Activated T-cell treated with anti-CD3 and anti-CD28 coated beads, Interleukin-2, amount 50 U/mL, for 24 hours (primary cell): ENCODE measurements around the gene CASP9.
A peak's percentile ranks its signal among the peaks of the same experiment; 100 is the strongest.
"Not testable (repeated sequence)": the region's sequence is repeated elsewhere in the genome, so short reads cannot be mapped to it uniquely, and the experiment has no call there.

Experiments
- DNase-seq: peaks from one replicate; pipeline ENCODE4 v3.0.0-alpha.2; 2020
- H3K27ac Mint-ChIP-seq: 2 replicates; pipeline ENCODE4 v1.8.0; 2020; ENCODE audit warnings: mild to moderate bottlenecking, mixed read lengths
- H3K27me3 Mint-ChIP-seq: 2 replicates; pipeline ENCODE4 v1.8.0; 2020; ENCODE audit warnings: mixed read lengths
- H3K36me3 Mint-ChIP-seq: 2 replicates; pipeline ENCODE4 v1.8.0; 2020; ENCODE audit warnings: low read depth, mixed read lengths
- H3K4me1 Mint-ChIP-seq: 2 replicates; pipeline ENCODE4 v1.8.0; 2020; ENCODE audit warnings: low read depth, mixed read lengths
- H3K4me3 Mint-ChIP-seq: 2 replicates; pipeline ENCODE4 v1.8.0; 2020; ENCODE audit warnings: mild to moderate bottlenecking, moderate library complexity, mixed read lengths
- H3K9me3 Mint-ChIP-seq: 2 replicates; pipeline ENCODE4 v1.8.0; 2020; ENCODE audit warnings: mixed read lengths

The CASP9 gene

GRCh38 chr1:15541231-15541792, 17.3 kb upstream of the CASP9 start:
- H3K4me1 Mint-ChIP-seq, result peaks cover 4% of the 10 kb centered on the region
- no peaks in the 10 kb centered on the region for H3K27me3 Mint-ChIP-seq
- H3K36me3 Mint-ChIP-seq, result peaks cover 91% of the 10 kb centered on the region
- no peak overlapping the region for H3K4me3 Mint-ChIP-seq
- H3K27ac Mint-ChIP-seq, result peak overlapping the region; percentile 0
- H3K9me3 Mint-ChIP-seq, result no peaks in the 10 kb centered on the region
- no peak for DNase-seq

DNA sequence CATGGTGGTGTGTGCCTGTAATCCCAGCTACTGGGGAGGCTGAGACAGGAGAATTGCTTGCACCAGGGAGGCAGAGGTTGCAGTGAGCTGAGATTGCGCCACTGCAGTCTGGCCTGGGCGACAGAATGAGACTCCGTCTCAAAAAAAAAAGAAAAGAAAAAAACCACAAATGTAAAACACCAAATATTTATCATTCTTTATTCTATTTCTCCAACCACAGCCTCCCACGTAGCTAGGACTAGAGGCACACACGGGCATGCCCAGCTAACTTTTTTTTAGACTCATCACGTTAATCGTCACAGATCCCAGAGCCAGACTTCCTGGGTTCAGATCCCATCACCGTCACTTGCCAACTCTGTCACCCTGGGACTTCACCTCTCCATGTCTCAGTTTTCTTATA, 16.2 kb upstream of the CASP9 start:
- Mint-ChIP-seq H3K9me3 (no peaks in the 10 kb centered on the region), H3K4me1 (peaks cover 4% of the 10 kb centered on the region), H3K4me3 (no peak overlapping the region), H3K27me3 (no peaks in the 10 kb centered on the region), H3K36me3 (peaks cover 87% of the 10 kb centered on the region), H3K27ac (no peak overlapping the region)
- no peak for DNase-seq

DNA sequence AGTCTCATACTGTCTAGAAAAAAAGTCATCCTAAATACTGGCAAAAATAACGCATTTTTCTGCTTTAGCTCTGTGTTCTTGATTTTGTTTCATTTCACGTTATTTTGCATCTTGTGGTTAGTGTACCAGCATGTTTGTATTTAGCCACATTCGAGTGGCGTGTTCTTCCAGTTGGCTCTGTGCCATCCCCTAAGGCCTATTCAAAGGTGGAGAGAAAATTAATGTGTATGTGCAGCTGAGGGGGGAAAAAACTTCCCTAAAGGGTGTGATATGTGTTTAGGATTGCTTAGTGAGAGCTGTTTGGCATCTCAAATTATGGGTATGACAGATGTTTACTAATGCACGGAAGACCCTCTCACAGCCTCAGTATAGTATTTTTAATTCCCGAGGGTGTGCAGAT, 14.8 kb upstream of the CASP9 start:
- no peak overlapping the region for H3K27ac Mint-ChIP-seq
- H3K4me3 Mint-ChIP-seq, result no peak overlapping the region
- peaks cover 85% of the 10 kb centered on the region for H3K36me3 Mint-ChIP-seq

DNA sequence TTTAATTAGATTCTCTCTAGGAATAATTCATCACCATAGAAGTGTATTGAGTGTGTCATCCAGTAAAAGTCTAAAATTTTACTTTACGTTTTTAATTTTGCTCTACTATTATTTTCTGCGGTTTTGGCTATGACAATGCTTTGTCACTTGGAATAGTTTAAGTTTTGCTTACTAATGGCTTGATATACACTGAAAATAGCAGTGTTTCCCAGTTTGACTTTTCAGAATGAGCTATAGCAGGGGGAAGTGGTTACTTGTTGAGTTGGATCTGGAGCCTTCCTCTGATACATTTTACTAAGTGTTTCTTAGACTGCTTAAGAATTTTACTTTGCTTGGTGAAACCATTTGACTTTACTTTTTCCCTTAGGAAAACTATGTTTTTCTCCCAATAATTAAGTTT, 7.7 kb upstream of the CASP9 start:
- Mint-ChIP-seq H3K4me1 (peaks cover 36% of the 10 kb centered on the region), H3K9me3 (no peaks in the 10 kb centered on the region), H3K4me3 (no peak overlapping the region), H3K27ac (peak overlapping the region; percentile 53), H3K36me3 (peaks cover 53% of the 10 kb centered on the region), H3K27me3 (no peaks in the 10 kb centered on the region)
- no peak for DNase-seq

More for the DNA sequence above, 14.8 kb upstream of the CASP9 start:
- Mint-ChIP-seq H3K9me3 (no peaks in the 10 kb centered on the region), H3K27me3 (no peaks in the 10 kb centered on the region), H3K4me1 (peaks cover 4% of the 10 kb centered on the region)
- no peak for DNase-seq

DNA sequence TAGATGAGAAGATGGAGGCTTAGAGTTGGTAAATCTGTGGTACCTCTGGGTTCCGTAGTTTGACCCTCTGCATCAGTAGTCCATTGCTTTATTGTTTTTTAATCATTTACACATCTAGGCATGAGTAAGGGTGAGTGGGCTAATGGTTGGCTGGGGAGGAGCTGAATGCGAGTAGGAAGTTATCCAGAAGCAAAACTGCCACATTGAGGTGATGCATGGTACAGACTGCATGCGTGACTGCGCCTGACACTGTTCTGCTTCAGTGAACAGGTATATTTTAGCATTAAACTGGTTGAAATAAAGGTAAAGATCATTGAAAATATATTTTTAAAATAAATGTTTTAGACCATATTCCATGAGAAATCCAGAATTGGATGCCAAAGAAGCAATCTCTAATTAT, 7.0 kb upstream of the CASP9 start:
- peaks cover 48% of the 10 kb centered on the region for H3K36me3 Mint-ChIP-seq
- H3K4me3 Mint-ChIP-seq, result no peak overlapping the region
- H3K4me1 Mint-ChIP-seq, result peaks cover 41% of the 10 kb centered on the region
- no peak for DNase-seq
- no peaks in the 10 kb centered on the region for H3K9me3 Mint-ChIP-seq
- no peak overlapping the region for H3K27ac Mint-ChIP-seq
- H3K27me3 Mint-ChIP-seq, result no peaks in the 10 kb centered on the region

- peak within 1 kb of the TSS; percentile 100 for H3K27ac Mint-ChIP-seq
- peaks cover 18% of the 10 kb centered on the region for H3K36me3 Mint-ChIP-seq
- H3K9me3 Mint-ChIP-seq, result no peaks in the 10 kb centered on the region
- peaks cover 58% of the 10 kb centered on the region for H3K4me1 Mint-ChIP-seq
- peak within 1 kb of the TSS; percentile 91 for H3K4me3 Mint-ChIP-seq
- DNase-seq, result peak; percentile 95
- no peaks in the 10 kb centered on the region for H3K27me3 Mint-ChIP-seq
Measured at GRCh38 chr1:15526490-15527339, 2.7 kb upstream of the CASP9 start, which contains the start of gene DNAJC16. DNAJC16 (plus strand) TSS chr1:15526848; CDS start chr1:15529106, 2,258 bp downstream.

GRCh38 chr1:15526021-15526489, 2.0 kb upstream of the CASP9 start:
- DNase-seq, result no peak
- no peaks in the 10 kb centered on the region for H3K27me3 Mint-ChIP-seq
- peak overlapping the region; percentile 91 for H3K4me3 Mint-ChIP-seq
- peak overlapping the region; percentile 100 for H3K27ac Mint-ChIP-seq
- no peaks in the 10 kb centered on the region for H3K9me3 Mint-ChIP-seq
- peaks cover 13% of the 10 kb centered on the region for H3K36me3 Mint-ChIP-seq
- H3K4me1 Mint-ChIP-seq, result peaks cover 59% of the 10 kb centered on the region

DNA sequence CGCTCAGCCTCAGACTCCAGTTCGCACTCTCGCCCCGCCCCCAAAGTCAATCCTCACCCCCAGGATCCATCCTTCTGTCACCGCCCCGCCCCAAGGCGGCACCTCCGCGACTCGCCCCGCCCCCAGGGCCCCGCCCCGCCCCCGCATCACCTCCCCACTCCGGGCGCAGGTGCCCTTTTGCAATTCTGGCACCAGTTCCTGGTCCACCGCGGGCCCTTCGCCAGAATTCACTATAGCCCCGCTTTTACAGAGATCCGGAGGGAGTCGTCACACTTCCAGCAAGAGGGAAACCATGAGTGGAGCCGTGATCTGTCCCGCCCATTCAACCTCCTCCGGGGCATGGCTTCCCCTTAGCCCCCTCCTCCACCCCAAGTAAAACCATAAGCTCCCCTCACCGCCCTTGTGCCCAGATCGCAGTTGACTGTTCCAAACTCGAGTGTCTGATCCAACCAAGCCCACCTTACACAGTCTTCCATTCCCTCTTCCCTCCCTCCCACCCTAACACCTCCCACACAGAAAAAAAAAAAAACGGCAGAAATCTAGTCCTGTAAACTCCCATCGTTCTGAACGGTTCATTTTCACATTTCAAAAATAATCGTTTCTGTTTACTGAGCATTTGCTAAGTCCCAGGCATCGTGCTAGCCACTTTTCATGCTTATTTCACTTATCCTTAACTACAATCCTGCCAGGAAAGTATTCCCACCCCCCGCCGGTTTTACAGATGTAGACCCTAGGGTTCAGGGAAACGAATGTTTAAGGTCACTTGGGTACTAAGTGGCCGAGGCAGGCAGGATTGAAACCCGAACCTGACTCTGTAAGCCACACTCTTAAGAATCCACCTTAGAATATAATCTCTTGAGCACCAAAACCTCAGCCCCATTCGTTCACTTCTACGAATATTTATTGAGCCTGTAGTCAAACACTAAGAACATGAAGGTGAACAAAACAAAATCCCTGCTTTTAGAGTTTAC, 1.3 kb upstream of the CASP9 start:
- peak overlapping the region; percentile 91 for H3K4me3 Mint-ChIP-seq
- no peak for DNase-seq
- H3K9me3 Mint-ChIP-seq, result no peaks in the 10 kb centered on the region
- H3K27me3 Mint-ChIP-seq, result no peaks in the 10 kb centered on the region
- H3K4me1 Mint-ChIP-seq, result peaks cover 56% of the 10 kb centered on the region
- H3K36me3 Mint-ChIP-seq, result peaks cover 7% of the 10 kb centered on the region
- peak overlapping the region; percentile 100 for H3K27ac Mint-ChIP-seq

- Mint-ChIP-seq H3K4me1 (peaks cover 56% of the 10 kb centered on the region), H3K27ac (peak overlapping the region; percentile 100), H3K9me3 (no peaks in the 10 kb centered on the region), H3K27me3 (no peaks in the 10 kb centered on the region), H3K4me3 (peak overlapping the region; percentile 91), H3K36me3 (peaks cover 4% of the 10 kb centered on the region)
- peak; percentile 100 for DNase-seq
Measured at GRCh38 chr1:15524283-15525049, 451 bp upstream of the CASP9 start.

DNA sequence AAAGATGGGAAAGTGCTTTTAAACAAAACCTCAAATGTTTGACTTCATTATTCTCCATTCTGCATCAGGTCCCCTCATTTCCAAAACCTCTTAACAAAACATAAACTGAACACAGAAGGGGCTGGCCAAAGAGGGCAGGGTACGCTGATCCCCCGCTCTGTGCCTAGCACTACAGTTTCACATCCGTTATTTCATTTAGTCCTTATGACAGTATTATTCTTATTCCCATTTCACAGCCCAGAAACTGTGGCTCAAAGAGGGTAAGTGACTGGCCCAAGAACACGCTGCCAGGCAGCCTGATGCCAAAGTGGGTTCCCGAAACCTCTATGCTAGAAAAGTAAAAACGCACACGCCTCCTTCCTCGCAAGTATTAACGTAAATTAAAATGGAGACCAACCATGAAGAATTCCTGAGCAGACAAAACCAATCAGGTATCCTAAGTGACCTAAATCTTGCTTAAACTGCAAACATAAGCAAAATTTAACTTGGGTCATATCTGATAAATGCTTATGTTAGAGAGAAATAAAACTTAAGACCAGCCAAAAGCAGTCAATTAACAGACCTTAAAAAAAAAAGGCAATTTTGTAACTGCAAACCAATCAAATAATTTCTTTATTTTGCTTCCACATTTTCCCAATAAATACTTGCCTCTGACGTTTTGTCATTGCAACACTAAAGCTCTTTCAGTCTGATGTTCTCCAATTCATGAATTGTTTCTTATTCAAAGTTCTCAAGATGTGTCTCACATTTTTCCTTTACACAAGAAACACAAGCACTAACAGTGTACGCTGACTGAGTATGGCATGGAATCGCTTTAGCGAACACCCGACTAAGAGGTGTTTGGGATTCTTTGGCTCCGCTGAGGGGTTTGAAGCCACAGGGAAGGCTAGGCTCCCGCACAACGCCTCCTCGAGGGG, 653 bp downstream of the CASP9 start:
- peaks cover 49% of the 10 kb centered on the region for H3K4me1 Mint-ChIP-seq
- H3K27me3 Mint-ChIP-seq, result no peaks in the 10 kb centered on the region
- DNase-seq, result no peak

DNA sequence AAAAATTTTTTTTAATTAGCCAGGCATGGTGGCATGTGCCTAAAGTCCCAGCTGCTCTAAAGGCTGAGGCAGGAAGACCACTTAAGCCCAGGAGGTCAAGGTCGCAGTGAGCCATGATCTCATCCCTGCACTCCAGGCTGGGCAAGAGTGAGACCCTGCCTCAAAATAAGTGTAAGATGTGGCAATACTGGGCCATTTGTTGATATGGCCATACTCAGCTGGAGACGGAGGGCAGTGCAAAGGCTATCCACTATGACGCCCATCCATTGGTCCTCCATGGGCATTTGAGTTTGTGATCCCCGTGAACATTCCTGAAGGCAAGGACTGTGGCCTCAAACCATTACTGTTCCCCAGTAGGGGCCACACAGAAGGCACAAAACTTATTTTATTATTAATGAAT, 1.5 kb downstream of the CASP9 start:
- no peak overlapping the region for H3K4me3 Mint-ChIP-seq
- H3K9me3 Mint-ChIP-seq, result no peaks in the 10 kb centered on the region
- no peak overlapping the region for H3K27ac Mint-ChIP-seq
- H3K27me3 Mint-ChIP-seq, result no peaks in the 10 kb centered on the region
- DNase-seq, result no peak
- H3K4me1 Mint-ChIP-seq, result peaks cover 40% of the 10 kb centered on the region
- peaks cover 10% of the 10 kb centered on the region for H3K36me3 Mint-ChIP-seq

More for the DNA sequence above, 653 bp downstream of the CASP9 start:
- peak overlapping the region; percentile 91 for H3K4me3 Mint-ChIP-seq
- H3K36me3 Mint-ChIP-seq, result peaks cover 4% of the 10 kb centered on the region
- peak overlapping the region; percentile 100 for H3K27ac Mint-ChIP-seq
- H3K9me3 Mint-ChIP-seq, result no peaks in the 10 kb centered on the region

- H3K36me3 Mint-ChIP-seq, result peaks cover 16% of the 10 kb centered on the region
- H3K4me1 Mint-ChIP-seq, result peaks cover 36% of the 10 kb centered on the region
- not testable (repeated sequence) for H3K4me3 Mint-ChIP-seq, H3K27ac Mint-ChIP-seq, H3K27me3 Mint-ChIP-seq, H3K9me3 Mint-ChIP-seq, DNase-seq
Measured at GRCh38 chr1:15521206-15521906, 2.7 kb downstream of the CASP9 start.
